Right lobe of liver (tissue), 6 donors: ENCODE measurements around the gene TPGS1. TPM values are rescaled to one million over a fixed set of nuclear protein-coding genes. Genes with fewer than 3 reads are reported as not detected.

Experiments used
- ATAC-seq, 4 donors: fragments of 200-7000 bp; cut with Tn5 transposase; one replicate each; pipeline ENCODE4 v1.9.1; 2020; ENCODE audit warnings: mild to moderate bottlenecking in 4 of 4, moderate library complexity in 4 of 4
- DNase-seq, 3 donors: peaks; one replicate each; pipeline ENCODE4 v3.0.0-alpha.2; 2020
- H3K27ac ChIP-seq, 3 donors: fragments of 200-600 bp; one replicate each; pipeline ENCODE4 v1.8.0; 2022
- H3K27me3 ChIP-seq, 2 donors: fragments of 200-600 bp; one replicate each; pipeline ENCODE4 v1.8.0; 2022
- H3K36me3 ChIP-seq, 4 donors: fragments of 200-600 bp; sonication (generic) in 1 of 4; one replicate each; pipeline versions ENCODE4 v1.5.1 to v1.8.0; 2017 to 2022; ENCODE audit warnings: control low read depth in 1 of 4
- H3K4me1 ChIP-seq, 4 donors: fragments of 200-600 bp; sonication (generic) in 1 of 4; one replicate each; pipeline versions ENCODE4 v1.5.1 to v1.8.0; 2017 to 2022; ENCODE audit warnings: control low read depth in 1 of 4
- H3K4me3 ChIP-seq, 3 donors: fragments of 200-600 bp; one replicate each; pipeline ENCODE4 v1.8.0; 2022
- H3K9me3 ChIP-seq, 4 donors: fragments of 200-600 bp; sonication (generic) in 1 of 4; one replicate each; pipeline versions ENCODE4 v1.5.1 to v1.8.0; 2017 to 2022; ENCODE audit warnings: control low read depth in 1 of 4
- CTCF ChIP-seq, 4 donors: fragments of 200-600 bp in 3 of 4; fragments of 450-650 bp in 1 of 4; IDR thresholded peaks; one replicate each; pipeline versions ENCODE4 v1.5.1 to v1.8.0; 2016 to 2022; ENCODE audit warnings: antibody characterized with exemption in 4 of 4, mild to moderate bottlenecking in 2 of 4
- POLR2A ChIP-seq: fragments of 450-650 bp; IDR thresholded peaks from one replicate; pipeline ENCODE4 v1.6.1; 2017; ENCODE audit warnings: antibody characterized with exemption, mild to moderate bottlenecking
- WGBS: methylation state at CpG from one replicate; pipeline ENCODE4 v1.1.6; 2018; ENCODE audit warnings: low coverage, low lambda C conversion rate; ENCODE audit not compliant: insufficient coverage; ENCODE audit errors: missing lambda C conversion rate; 5-methylcytosine and 5-hydroxymethylcytosine counted together
- intact Hi-C, 2 donors: fragments of 100-400 bp; cut with DNase I; formaldehyde crosslinking; loops; one replicate each; pipeline versions ENCODE4 v1.11.2 to v1.14.1; 2022
- total RNA-seq, 6 experiments: library from RNA; depleted of rRNA in 2 of 6; stranded (reverse); fragments of >200 nt in 2 of 6; fragmentation: NEBNext Ultra II Directional in 3 of 6; extraction: Animal tissue kit (Norgen Biotek cat#: 25700) in 3 of 6; gene quantifications; one replicate each; pipeline versions ENCODE4 v1.1.0 to v1.2.4, GENCODE V29; 2016 to 2023
- donor health status: DM: no; HTN: yes; CAD: no.
- donor health status: DM: no; HTN: no; CAD: no.
- donor health status: DM: no; HTN: no; CAD: no.
- donor health status: DM: no; HTN: yes; CAD: no.
- donor health status: DM: no; HTN: yes; CAD: no.

The TPGS1 gene
- total RNA-seq, 6 experiments from 2014 or later: 8.2 to 42.2 (median 10.3) TPM

DNA sequence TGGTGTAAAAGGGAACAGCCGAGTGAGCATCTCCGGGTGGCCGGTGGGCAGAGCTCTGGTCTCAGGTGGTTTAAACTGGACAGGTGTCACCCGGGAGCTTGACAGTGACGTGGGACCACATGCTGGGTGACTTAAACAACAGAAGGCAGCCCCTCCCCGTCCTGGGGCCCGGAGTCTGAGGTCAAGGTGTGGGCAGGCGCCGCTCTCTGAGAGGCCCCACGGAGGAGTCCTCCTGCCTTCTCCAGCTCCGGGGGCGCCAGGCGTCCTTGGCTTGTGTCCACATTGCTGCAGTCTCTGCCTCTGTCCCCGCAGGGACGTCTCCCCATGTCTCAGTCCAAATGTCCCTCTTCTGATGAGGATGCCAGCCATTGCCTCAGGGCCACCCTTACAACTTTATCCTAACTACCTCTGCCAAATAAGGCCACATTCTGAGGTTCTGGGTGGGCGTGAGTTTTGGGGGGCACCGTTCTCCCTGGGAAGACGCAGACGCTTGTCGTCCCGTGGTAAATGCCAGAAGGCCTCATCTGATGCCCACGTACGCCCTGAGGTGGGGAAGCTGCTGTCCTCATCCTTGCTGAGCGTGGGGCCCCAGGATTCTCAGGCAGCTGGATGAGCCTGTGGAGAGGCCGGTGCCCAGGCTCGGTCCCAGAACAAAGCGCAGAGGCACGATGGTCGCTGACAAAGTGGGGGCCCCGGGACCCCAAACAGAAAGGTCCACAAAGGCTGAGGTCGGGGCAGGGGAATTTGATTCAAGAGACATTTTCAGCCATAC is 49.5 kb downstream of the TPGS1 start:
- Histone ChIP-seq H3K27me3 (no peaks in the 10 kb centered on the region), H3K36me3 (no peaks in the 10 kb centered on the region), H3K4me1 (peaks cover 0 to 15% (median 0%) of the 10 kb centered on the region in 4 donors), H3K27ac (no peak overlapping the region), H3K4me3 (no peak overlapping the region), H3K9me3 (no peaks in the 10 kb centered on the region)
- WGBS: 70% methylated on average over 5 of the region's 31 CpGs
- ATAC-seq (peak in 1 of 4 donors; percentile 5), DNase-seq (peak in 1 of 3 donors; percentile 56)
- intact Hi-C loops: no loop called here
- TF ChIP-seq POLR2A: no peak
- TF ChIP-seq CTCF (IDR thresholded peaks at IDR 0.05): no peak

DNA sequence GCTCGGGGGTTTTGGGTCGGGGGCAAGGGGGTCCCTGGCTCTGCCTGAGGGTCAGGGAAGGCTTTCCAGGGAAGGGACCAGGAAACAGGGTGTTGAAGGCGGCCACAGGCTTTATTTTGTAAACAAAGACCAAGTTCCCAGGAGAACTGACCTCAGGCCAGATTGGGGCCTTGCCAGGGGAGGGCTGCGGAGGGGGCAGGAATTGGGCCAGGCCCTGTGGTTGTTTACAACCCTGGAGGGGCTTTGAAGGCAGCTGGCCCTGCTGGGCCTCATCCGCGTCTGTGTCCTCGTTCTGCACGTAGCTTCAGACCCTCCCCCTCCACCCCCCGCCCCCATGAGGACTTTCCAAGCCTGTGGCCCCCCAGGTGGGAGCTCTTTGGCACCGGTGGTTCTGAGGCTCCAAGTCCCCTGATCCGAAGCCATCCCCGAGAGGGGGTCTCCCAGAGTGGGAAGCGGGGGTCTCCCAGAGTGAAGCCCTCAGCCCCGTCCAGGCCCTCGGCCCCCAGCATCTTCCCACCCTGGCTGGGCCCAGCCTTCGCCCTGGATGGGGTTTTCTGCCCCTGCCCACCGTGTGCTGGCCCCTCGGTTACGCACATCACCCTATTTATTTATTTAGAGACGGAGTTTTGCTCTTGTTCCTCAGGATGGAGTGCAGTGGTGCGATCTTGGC is 51.6 kb downstream of the TPGS1 start:
- H3K9me3 ChIP-seq: no peaks in the 10 kb centered on the region
- ATAC-seq (peak; percentile 4 to 35 (median 31)), DNase-seq (peak in 1 of 3 donors; percentile 59)
- intact Hi-C loops: no loop called here
- WGBS: 74% methylated on average over 9 of the region's 21 CpGs
- no peaks in the 10 kb centered on the region for H3K27me3 ChIP-seq
- H3K27ac ChIP-seq: no peak overlapping the region
- H3K36me3 ChIP-seq: no peaks in the 10 kb centered on the region
- TF ChIP-seq CTCF (IDR thresholded peaks at IDR 0.05) (no peak), POLR2A (no peak)
- peaks cover 0 to 15% (median 0%) of the 10 kb centered on the region in 4 donors for H3K4me1 ChIP-seq
- H3K4me3 ChIP-seq: no peak overlapping the region

DNA sequence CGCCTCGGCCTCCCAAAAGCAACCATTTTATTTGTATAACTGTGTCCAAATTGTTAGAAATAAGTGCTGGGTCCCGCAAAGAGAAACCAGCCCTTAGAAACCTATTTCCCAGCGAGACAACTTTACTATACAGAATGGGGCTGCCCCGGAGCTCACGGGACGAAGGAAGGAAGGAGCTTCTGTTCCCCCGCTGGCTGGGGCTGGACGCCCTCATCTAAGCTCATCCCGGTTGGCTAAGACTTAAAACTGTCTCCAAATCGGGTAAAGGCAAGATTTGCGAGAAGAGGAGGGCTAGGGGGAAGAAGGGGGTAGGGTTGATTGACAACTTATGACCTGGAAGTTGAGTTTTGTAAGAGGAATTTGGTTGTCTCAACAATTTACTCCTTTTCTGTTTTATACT is 52.8 kb downstream of the TPGS1 start:
- no peaks in the 10 kb centered on the region for H3K36me3 ChIP-seq
- no peaks in the 10 kb centered on the region for H3K9me3 ChIP-seq
- H3K27ac ChIP-seq: no peak overlapping the region
- ATAC-seq (no peak), DNase-seq (no peak)
- H3K27me3 ChIP-seq: no peaks in the 10 kb centered on the region
- intact Hi-C loops: no loop called here
- no peak for TF ChIP-seq POLR2A
- TF ChIP-seq CTCF (IDR thresholded peaks at IDR 0.05): no peak
- WGBS: 73% methylated on average over 12 of the region's 12 CpGs
- peaks cover 0 to 15% (median 0%) of the 10 kb centered on the region in 4 donors for H3K4me1 ChIP-seq
- no peak overlapping the region for H3K4me3 ChIP-seq

- Histone ChIP-seq H3K36me3 (no peaks in the 10 kb centered on the region), H3K27ac (peak overlapping the region; percentile 15 to 54 (median 18)), H3K4me3 (no peak overlapping the region), H3K4me1 (peaks cover 0 to under 1% (median 0%) of the 10 kb centered on the region in 4 donors), H3K9me3 (no peaks in the 10 kb centered on the region), H3K27me3 (no peaks in the 10 kb centered on the region)
- peak in 3 of 4 donors; percentile 71 to 77 (median 73) for ATAC-seq
- DNase-seq: peak; percentile 35 to 67 (median 65)
- intact Hi-C loops: no loop called here
- TF ChIP-seq POLR2A: no peak
- TF ChIP-seq CTCF (IDR thresholded peaks at IDR 0.05): no peak
- 37% methylated on average over 9 of the region's 19 CpGs for WGBS
Measured at GRCh38 chr19:566403-566802, 59.1 kb downstream of the TPGS1 start.
